ENCODE results near the gene IMPA2. TPM values are rescaled to one million over a fixed set of nuclear protein-coding genes. Genes with fewer than 3 reads are reported as not detected.
"Not testable (repeated sequence)": the region's sequence is repeated elsewhere in the genome, so short reads cannot be mapped to it uniquely, and the experiment has no call there.

IMPA2 gene
- total RNA-seq, 1 experiment from 2014 or later, result 12.8 TPM

- no peak overlapping the region for H3K27ac Mint-ChIP-seq (ENCODE audit: low read depth, unreplicated experiment)
- ChIA-PET POLR2A (interaction anchor here (1.3 kb wide), 1 partner anchor 11 kb away, joined by 3 read pairs; no protein-coding TSS in a partner anchor), CTCF (no interaction called here)
- no peak for TF ChIP-seq CTCF (IDR thresholded peaks at IDR 0.05; ENCODE audit: unreplicated experiment)
- H3K27me3 Mint-ChIP-seq (ENCODE audit: insufficient read depth, unreplicated experiment), result no peaks in the 10 kb centered on the region
- intact Hi-C loops (cut with micrococcal nuclease), result no loop called here
- H3K9me3 Mint-ChIP-seq (ENCODE audit: unreplicated experiment), result peaks cover 16% of the 10 kb centered on the region
- H3K4me1 Mint-ChIP-seq (ENCODE audit: insufficient read depth, unreplicated experiment), result peaks cover 23% of the 10 kb centered on the region
- no peak overlapping the region for H3K4me3 Mint-ChIP-seq (ENCODE audit: unreplicated experiment)
- no TSS peak for BruUV-seq (replicated peaks)
- peaks cover 26% of the 10 kb centered on the region for H3K36me3 Mint-ChIP-seq (ENCODE audit: insufficient read depth, unreplicated experiment)
- DNase-seq (ENCODE audit: unreplicated experiment), result no peak
Measured at GRCh38 chr18:11956371-11957308, 24.7 kb upstream of the IMPA2 start.

- CTCF ChIA-PET, result no interaction called here
- Mint-ChIP-seq H3K36me3 (ENCODE audit: insufficient read depth, unreplicated experiment) (peaks cover 26% of the 10 kb centered on the region), H3K4me1 (ENCODE audit: insufficient read depth, unreplicated experiment) (peaks cover 17% of the 10 kb centered on the region), H3K27me3 (ENCODE audit: insufficient read depth, unreplicated experiment) (no peaks in the 10 kb centered on the region), H3K27ac (ENCODE audit: low read depth, unreplicated experiment) (no peak overlapping the region), H3K4me3 (ENCODE audit: unreplicated experiment) (no peak overlapping the region), H3K9me3 (ENCODE audit: unreplicated experiment) (peaks cover 16% of the 10 kb centered on the region)
- DNase-seq (ENCODE audit: unreplicated experiment), result no peak
- intact Hi-C loops (cut with micrococcal nuclease), result no loop called here
- BruUV-seq (replicated peaks), result no TSS peak
- POLR2A ChIA-PET, result no interaction called here
- TF ChIP-seq CTCF (IDR thresholded peaks at IDR 0.05; ENCODE audit: unreplicated experiment), result no peak
Measured at GRCh38 chr18:11957636-11958035, 23.7 kb upstream of the IMPA2 start.

- BruUV-seq (replicated peaks); intact Hi-C loops (cut with micrococcal nuclease); H3K27me3 Mint-ChIP-seq (ENCODE audit: insufficient read depth, unreplicated experiment); H3K4me3 Mint-ChIP-seq (ENCODE audit: unreplicated experiment); CTCF ChIA-PET; POLR2A ChIA-PET; H3K4me1 Mint-ChIP-seq (ENCODE audit: insufficient read depth, unreplicated experiment); H3K27ac Mint-ChIP-seq (ENCODE audit: low read depth, unreplicated experiment); DNase-seq (ENCODE audit: unreplicated experiment): not testable (repeated sequence)
- Mint-ChIP-seq H3K9me3 (ENCODE audit: unreplicated experiment) (peaks cover 16% of the 10 kb centered on the region), H3K36me3 (ENCODE audit: insufficient read depth, unreplicated experiment) (peaks cover 19% of the 10 kb centered on the region)
Measured at GRCh38 chr18:11959651-11960050, 21.7 kb upstream of the IMPA2 start.

GRCh38 chr18:11960743-11961380 is 20.4 kb upstream of the IMPA2 start:
- Mint-ChIP-seq H3K9me3 (ENCODE audit: unreplicated experiment) (peaks cover 10% of the 10 kb centered on the region), H3K36me3 (ENCODE audit: insufficient read depth, unreplicated experiment) (peaks cover 11% of the 10 kb centered on the region), H3K27me3 (ENCODE audit: insufficient read depth, unreplicated experiment) (no peaks in the 10 kb centered on the region), H3K4me1 (ENCODE audit: insufficient read depth, unreplicated experiment) (no peaks in the 10 kb centered on the region), H3K4me3 (ENCODE audit: unreplicated experiment) (no peak overlapping the region), H3K27ac (ENCODE audit: low read depth, unreplicated experiment) (peak overlapping the region; percentile 55)
- ChIA-PET POLR2A (interaction anchor here (0.6 to 1.5 kb wide), 2 partner anchors 14 to 483 kb away, joined by 3 to 5 read pairs; no protein-coding TSS in a partner anchor), CTCF (interaction anchor here (1.0 kb wide), 1 partner anchor 52 kb away, joined by 3 read pairs; no protein-coding TSS in a partner anchor)
- no peak for DNase-seq (ENCODE audit: unreplicated experiment)
- BruUV-seq (replicated peaks), result no TSS peak
- intact Hi-C loops (cut with micrococcal nuclease), result no loop called here
- TF ChIP-seq CTCF (IDR thresholded peaks at IDR 0.05; ENCODE audit: unreplicated experiment), result no peak
